Endodermal cell (in vitro differentiated cells): ENCODE measurements around the gene LILRA2. TPM values are rescaled to one million over a fixed set of nuclear protein-coding genes. Genes with fewer than 3 reads are reported as not detected.

Source experiments
- DNase-seq: peaks from one replicate; pipeline ENCODE4 v3.0.0-alpha.2; 2017
- H3K27ac ChIP-seq: 2 replicates; pipeline ENCODE4 v1.5.1; 2013; ENCODE audit warnings: mild to moderate bottlenecking, low read depth, low read length, moderate library complexity
- H3K27me3 ChIP-seq: 2 replicates; pipeline ENCODE4 v1.6.1; 2013; ENCODE audit warnings: mild to moderate bottlenecking, low read length, moderate library complexity; ENCODE audit not compliant: insufficient read depth, control insufficient read depth, poor library complexity, severe bottlenecking
- H3K36me3 ChIP-seq: 2 replicates; pipeline ENCODE4 v1.7.0; 2013; ENCODE audit warnings: mild to moderate bottlenecking, low read length, moderate library complexity; ENCODE audit not compliant: control insufficient read depth, insufficient read depth
- H3K4me1 ChIP-seq: one replicate; pipeline ENCODE4 v1.7.0; 2013; ENCODE audit warnings: low read length; ENCODE audit not compliant: control insufficient read depth, insufficient read depth
- H3K4me3 ChIP-seq: 2 replicates; pipeline ENCODE4 v1.5.1; 2013; ENCODE audit warnings: mild to moderate bottlenecking, low read length, moderate library complexity
- H3K9ac ChIP-seq: 2 replicates; pipeline ENCODE4 v1.6.1; 2013; ENCODE audit warnings: mild to moderate bottlenecking, low read length, moderate library complexity; ENCODE audit not compliant: poor library complexity, severe bottlenecking; ENCODE audit errors: extremely low read depth
- H3K9me3 ChIP-seq: 2 replicates; pipeline ENCODE4 v1.6.1; 2013; ENCODE audit warnings: mild to moderate bottlenecking, low read length, moderate library complexity; ENCODE audit not compliant: control insufficient read depth
- H3K27ac Mint-ChIP-seq: 2 replicates; pipeline ENCODE4 v1.8.0; 2020; ENCODE audit warnings: mixed read lengths
- H3K27me3 Mint-ChIP-seq: 2 replicates; pipeline ENCODE4 v1.8.0; 2021; ENCODE audit warnings: mild to moderate bottlenecking, mixed read lengths; ENCODE audit not compliant: insufficient read depth
- H3K36me3 Mint-ChIP-seq: 2 replicates; pipeline ENCODE4 v1.8.0; 2020; ENCODE audit warnings: low read depth, mixed read lengths
- H3K4me1 Mint-ChIP-seq: 2 replicates; pipeline ENCODE4 v1.8.0; 2020; ENCODE audit warnings: mixed read lengths
- H3K4me3 Mint-ChIP-seq: 2 replicates; pipeline ENCODE4 v1.8.0; 2020; ENCODE audit warnings: mild to moderate bottlenecking, moderate library complexity, mixed read lengths
- H3K9me3 Mint-ChIP-seq: 2 replicates; pipeline ENCODE4 v1.8.0; 2020; ENCODE audit warnings: mild to moderate bottlenecking, mixed read lengths
- WGBS, 2 experiments: methylation state at CpG; one replicate each; pipeline versions ENCODE4 v1.1.5 to v1.1.7; 2013; ENCODE audit warnings: missing lambda C conversion rate in 2 of 2, mixed read lengths in 1 of 2; ENCODE audit not compliant: insufficient coverage in 1 of 2, insufficient read length in 1 of 2; 5-methylcytosine and 5-hydroxymethylcytosine counted together
- total RNA-seq, 2 donors: library from RNA; stranded (reverse); fragmentation: NEBNext Ultra II Directional in 1 of 2; extraction: Animal tissue kit (Norgen Biotek cat#: 25700) in 1 of 2; gene quantifications; 2 replicates in 1 of 2; 3 replicates in 1 of 2; pipeline ENCODE4 v1.2.1, GENCODE V29; 2021
- TF ChIP-seq, protein P1 (sequence below): fragments of 200-600 bp; sonication (generic); conservative IDR thresholded peaks from 2 replicates; pipeline ENCODE4 v1.5.0; 2021; ENCODE audit warnings: antibody characterized with exemption, mild to moderate bottlenecking

LILRA2 gene
- total RNA-seq, 2 donors from 2014 or later, result not detected

DNA sequence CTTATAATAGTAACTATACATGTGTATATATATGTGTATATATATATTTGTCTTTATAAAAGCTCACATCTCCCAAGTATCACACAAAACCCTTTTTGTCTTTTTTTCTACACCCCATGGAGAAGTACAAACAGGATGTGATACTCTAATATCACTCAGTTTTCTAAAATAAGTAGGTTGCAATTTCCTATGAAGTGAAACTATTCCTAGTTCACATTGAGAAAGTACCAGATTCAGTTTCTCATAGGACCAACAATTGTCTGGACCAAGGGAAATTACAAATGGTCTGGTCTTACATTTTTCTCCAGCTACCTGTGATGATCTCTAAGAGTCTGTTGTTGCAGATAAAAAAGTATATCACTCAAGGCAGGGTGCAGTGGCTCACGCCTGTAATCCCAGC is 38.8 kb downstream of the LILRA2 start:
- no peak overlapping the region for H3K9ac ChIP-seq
- no peak overlapping the region for H3K27ac ChIP-seq
- H3K4me1 ChIP-seq, result no peaks in the 10 kb centered on the region
- no peak overlapping the region for H3K27ac Mint-ChIP-seq
- H3K36me3 Mint-ChIP-seq, result no peaks in the 10 kb centered on the region
- H3K4me3 ChIP-seq, result no peak overlapping the region
- no peak overlapping the region for H3K4me3 Mint-ChIP-seq
- DNase-seq, result no peak
- H3K9me3 ChIP-seq, result peaks cover 82% of the 10 kb centered on the region
- no peaks in the 10 kb centered on the region for H3K4me1 Mint-ChIP-seq
- no peaks in the 10 kb centered on the region for H3K27me3 ChIP-seq
- TF ChIP-seq, protein P1, sequence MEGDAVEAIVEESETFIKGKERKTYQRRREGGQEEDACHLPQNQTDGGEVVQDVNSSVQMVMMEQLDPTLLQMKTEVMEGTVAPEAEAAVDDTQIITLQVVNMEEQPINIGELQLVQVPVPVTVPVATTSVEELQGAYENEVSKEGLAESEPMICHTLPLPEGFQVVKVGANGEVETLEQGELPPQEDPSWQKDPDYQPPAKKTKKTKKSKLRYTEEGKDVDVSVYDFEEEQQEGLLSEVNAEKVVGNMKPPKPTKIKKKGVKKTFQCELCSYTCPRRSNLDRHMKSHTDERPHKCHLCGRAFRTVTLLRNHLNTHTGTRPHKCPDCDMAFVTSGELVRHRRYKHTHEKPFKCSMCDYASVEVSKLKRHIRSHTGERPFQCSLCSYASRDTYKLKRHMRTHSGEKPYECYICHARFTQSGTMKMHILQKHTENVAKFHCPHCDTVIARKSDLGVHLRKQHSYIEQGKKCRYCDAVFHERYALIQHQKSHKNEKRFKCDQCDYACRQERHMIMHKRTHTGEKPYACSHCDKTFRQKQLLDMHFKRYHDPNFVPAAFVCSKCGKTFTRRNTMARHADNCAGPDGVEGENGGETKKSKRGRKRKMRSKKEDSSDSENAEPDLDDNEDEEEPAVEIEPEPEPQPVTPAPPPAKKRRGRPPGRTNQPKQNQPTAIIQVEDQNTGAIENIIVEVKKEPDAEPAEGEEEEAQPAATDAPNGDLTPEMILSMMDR, result no peak
- H3K36me3 ChIP-seq, result no peaks in the 10 kb centered on the region
- no peaks in the 10 kb centered on the region for H3K27me3 Mint-ChIP-seq
- H3K9me3 Mint-ChIP-seq, result peaks cover 94% of the 10 kb centered on the region
- 80 to 88% methylated on average over 1 of the region's 1 CpG for WGBS, 2 experiments

DNA sequence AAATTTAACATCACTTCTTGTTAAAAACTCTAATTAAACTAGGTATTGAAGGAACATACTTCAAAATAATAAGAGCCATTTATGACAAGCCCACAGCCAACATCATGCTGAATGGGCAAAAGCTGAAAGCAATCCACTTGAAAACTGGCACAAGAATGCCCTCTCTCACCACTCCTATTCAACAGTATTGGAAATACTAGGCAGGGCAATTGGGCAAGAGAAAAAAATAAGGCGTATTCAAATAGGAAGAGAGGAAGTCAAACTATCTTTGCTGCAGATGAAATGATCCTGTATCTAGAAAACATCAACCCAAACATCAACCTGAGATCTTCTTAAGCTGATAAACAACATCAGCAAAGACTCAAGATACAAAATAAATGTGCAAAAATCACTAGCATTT is 41.1 kb downstream of the LILRA2 start:
- H3K27ac ChIP-seq, result no peak overlapping the region
- Mint-ChIP-seq H3K9me3 (peaks cover 81% of the 10 kb centered on the region), H3K4me1 (no peaks in the 10 kb centered on the region), H3K36me3 (no peaks in the 10 kb centered on the region), H3K27ac (no peak overlapping the region), H3K4me3 (no peak overlapping the region), H3K27me3 (no peaks in the 10 kb centered on the region)
- H3K9me3 ChIP-seq, result peaks cover 75% of the 10 kb centered on the region
- TF ChIP-seq, protein P1, result no peak
- H3K9ac ChIP-seq, result no peak overlapping the region
- WGBS, 2 experiments, result 71% methylated on average over 1 of the region's 1 CpG; no CpG with 5 or more reads in 1 of the 2 experiments
- no peak for DNase-seq
- no peaks in the 10 kb centered on the region for H3K36me3 ChIP-seq
- no peaks in the 10 kb centered on the region for H3K4me1 ChIP-seq
- no peaks in the 10 kb centered on the region for H3K27me3 ChIP-seq
- peak overlapping the region; percentile 13 for H3K4me3 ChIP-seq

DNA sequence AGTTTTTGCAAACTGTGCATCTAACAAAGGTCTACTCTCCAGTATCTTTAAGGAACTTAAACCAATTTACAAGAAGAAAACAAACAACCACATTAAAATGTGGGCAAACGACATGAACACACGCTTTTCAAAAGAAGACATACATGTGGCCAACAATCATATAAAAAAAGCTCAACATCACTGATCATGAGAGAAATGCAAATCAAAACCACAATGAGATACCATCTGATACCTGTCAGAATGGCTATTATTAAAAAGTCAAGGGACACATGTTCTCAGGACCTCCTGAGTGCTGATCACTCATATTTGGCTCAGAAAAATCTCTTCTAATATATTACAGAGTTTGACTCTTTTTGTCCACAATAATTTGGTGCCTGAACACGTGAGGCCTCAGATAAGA is 42.5 kb downstream of the LILRA2 start:
- TF ChIP-seq, protein P1, result no peak
- Mint-ChIP-seq H3K36me3 (no peaks in the 10 kb centered on the region), H3K4me3 (no peak overlapping the region), H3K4me1 (no peaks in the 10 kb centered on the region), H3K27me3 (no peaks in the 10 kb centered on the region), H3K9me3 (peaks cover 79% of the 10 kb centered on the region), H3K27ac (no peak overlapping the region)
- Histone ChIP-seq H3K9me3 (peaks cover 75% of the 10 kb centered on the region), H3K27me3 (no peaks in the 10 kb centered on the region), H3K9ac (no peak overlapping the region), H3K4me3 (no peak overlapping the region), H3K36me3 (no peaks in the 10 kb centered on the region), H3K4me1 (no peaks in the 10 kb centered on the region), H3K27ac (no peak overlapping the region)
- no peak for DNase-seq
- WGBS, 2 experiments, result 46 to 54% methylated on average over 3 of the region's 3 CpGs
